NB4 (cell line): ENCODE measurements around the gene ADTRP.

ENCODE experiments used
- CTCF ChIP-seq: IDR thresholded peaks from one replicate; pipeline ENCODE4 v1.5.1; 2012; ENCODE audit warnings: low read depth, low read length
- MAX ChIP-seq: IDR thresholded peaks from 2 replicates; pipeline ENCODE4 v1.6.1; 2011; ENCODE audit warnings: low read depth, low read length
- MYC ChIP-seq: IDR thresholded peaks from 2 replicates; pipeline ENCODE4 v1.6.1; 2011; ENCODE audit warnings: low read depth, low read length
- POLR2A ChIP-seq: IDR thresholded peaks from 2 replicates; pipeline ENCODE4 v1.6.1; 2011; ENCODE audit warnings: mild to moderate bottlenecking; ENCODE audit not compliant: insufficient read length; ENCODE audit errors: extremely low read depth

GRCh38 chr6:11727998-11728961 lies 50.3 kb downstream of the ADTRP start:
- TF ChIP-seq POLR2A (no peak), CTCF (no peak), MAX (no peak), MYC (no peak)
